ENCODE results near the gene CARD11. TPM values are rescaled to one million over a fixed set of nuclear protein-coding genes. Genes with fewer than 3 reads are reported as not detected.

Gene CARD11
- total RNA-seq, 4 donors from 2014 or later: 3.1 to 53.6 (median 5.9) TPM

GRCh38 chr7:3069771-3070449 lies 26.2 kb upstream of the CARD11 start:
- DNase-seq: no peak
- H3K9me3 ChIP-seq: no peaks in the 10 kb centered on the region
- no peaks in the 10 kb centered on the region for H3K27me3 ChIP-seq
- no peak for TF ChIP-seq CTCF (IDR thresholded peaks at IDR 0.05)
- TF ChIP-seq POLR2A (IDR thresholded peaks at IDR 0.05): no peak
- no peak overlapping the region for H3K4me3 ChIP-seq
- peak overlapping the region in 1 of 4 donors; percentile 34 for H3K27ac ChIP-seq
- H3K4me1 ChIP-seq: peaks cover 0 to 4% (median 2%) of the 10 kb centered on the region in 4 donors
- H3K36me3 ChIP-seq: no peaks in the 10 kb centered on the region

GRCh38 chr7:3068530-3068929 lies 24.9 kb upstream of the CARD11 start:
- peak in 1 of 3 donors; percentile 40 for DNase-seq

GRCh38 chr7:3067606-3068380 lies 24.1 kb upstream of the CARD11 start:
- Histone ChIP-seq H3K4me1 (peaks cover 0 to 4% (median 2%) of the 10 kb centered on the region in 4 donors), H3K27ac (peak overlapping the region in 1 of 4 donors; percentile 39), H3K4me3 (no peak overlapping the region), H3K27me3 (no peaks in the 10 kb centered on the region), H3K9me3 (no peaks in the 10 kb centered on the region), H3K36me3 (no peaks in the 10 kb centered on the region)
- TF ChIP-seq CTCF (IDR thresholded peaks at IDR 0.05): no peak
- no peak for TF ChIP-seq POLR2A (IDR thresholded peaks at IDR 0.05)
- no peak for DNase-seq

More at GRCh38 chr7:3068530-3068929, 24.9 kb upstream of the CARD11 start:
- Histone ChIP-seq H3K36me3 (no peaks in the 10 kb centered on the region), H3K4me1 (peaks cover 0 to 4% (median 2%) of the 10 kb centered on the region in 4 donors), H3K4me3 (no peak overlapping the region), H3K9me3 (no peaks in the 10 kb centered on the region), H3K27ac (peak overlapping the region in 1 of 4 donors; percentile 39), H3K27me3 (no peaks in the 10 kb centered on the region)
- TF ChIP-seq POLR2A (IDR thresholded peaks at IDR 0.05) (no peak), CTCF (IDR thresholded peaks at IDR 0.05) (no peak)

- TF ChIP-seq CTCF (IDR thresholded peaks at IDR 0.05) (no peak), POLR2A (IDR thresholded peaks at IDR 0.05) (no peak)
- Histone ChIP-seq H3K27ac (no peak overlapping the region), H3K4me1 (peaks cover 0 to 4% (median 2%) of the 10 kb centered on the region in 4 donors), H3K36me3 (no peaks in the 10 kb centered on the region), H3K4me3 (no peak overlapping the region), H3K27me3 (no peaks in the 10 kb centered on the region), H3K9me3 (no peaks in the 10 kb centered on the region)
- no peak for DNase-seq
Measured at GRCh38 chr7:3067193-3067592, 23.5 kb upstream of the CARD11 start.

GRCh38 chr7:3066506-3066905 lies 22.8 kb upstream of the CARD11 start:
- Histone ChIP-seq H3K27me3 (no peaks in the 10 kb centered on the region), H3K9me3 (no peaks in the 10 kb centered on the region), H3K36me3 (no peaks in the 10 kb centered on the region), H3K4me1 (peaks cover 0 to 4% (median 2%) of the 10 kb centered on the region in 4 donors), H3K27ac (no peak overlapping the region), H3K4me3 (no peak overlapping the region)
- DNase-seq: no peak
- TF ChIP-seq POLR2A (IDR thresholded peaks at IDR 0.05) (no peak), CTCF (IDR thresholded peaks at IDR 0.05) (no peak)
